ENCODE data around the gene PCDH19. TPM values are rescaled to one million over a fixed set of nuclear protein-coding genes. Genes with fewer than 3 reads are reported as not detected.

Gene PCDH19
- total RNA-seq, 2 donors from 2014 or later = 0.41 to 3.0 TPM

DNA sequence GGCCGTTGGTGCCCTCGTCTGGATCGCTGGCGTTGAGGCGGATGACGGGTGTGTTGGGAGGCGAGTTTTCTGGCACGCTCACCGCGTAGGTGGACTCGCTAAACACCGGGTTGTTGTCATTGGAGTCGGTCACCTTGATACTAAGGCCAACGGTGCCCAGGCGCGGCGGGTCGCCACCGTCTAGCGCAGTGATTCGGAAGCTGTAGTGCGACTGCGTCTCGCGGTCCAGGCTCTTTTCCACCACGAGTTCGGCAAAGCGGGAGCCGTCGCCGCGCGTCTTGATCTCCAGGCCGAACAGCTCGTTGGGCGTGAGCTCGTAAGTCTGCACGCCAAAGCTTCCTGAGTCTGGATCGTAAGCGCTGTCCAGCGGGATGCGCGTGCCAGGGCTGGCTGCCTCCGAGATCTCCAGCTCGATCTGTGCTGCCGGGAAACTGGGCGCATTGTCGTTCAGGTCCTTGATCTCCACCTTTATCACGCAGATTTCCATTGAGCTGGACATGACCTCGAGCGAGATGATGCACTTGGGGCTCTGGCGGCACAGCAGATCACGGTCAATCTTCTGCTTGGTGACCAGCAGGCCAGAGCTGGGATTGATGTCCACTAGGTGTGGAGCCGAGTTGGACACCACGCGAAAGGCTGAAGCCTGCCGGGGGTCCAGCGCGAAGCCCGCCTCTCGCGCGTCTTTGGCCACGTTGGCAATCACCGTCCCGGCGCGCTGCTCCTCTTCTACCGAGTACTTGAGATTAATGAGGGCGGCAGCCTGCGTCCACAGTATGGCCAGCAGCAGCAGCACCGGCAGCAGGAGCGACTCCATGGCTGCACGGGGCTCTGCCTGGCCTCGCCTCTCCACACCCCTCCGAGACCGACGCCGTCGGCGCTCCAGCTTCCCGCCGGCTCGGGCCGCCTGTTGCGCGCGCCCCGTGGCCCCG lies 2.0 kb downstream of the PCDH19 start:
- H3K36me3 ChIP-seq = no peaks in the 10 kb centered on the region
- DNase-seq (ENCODE audit: low spot score) = no peak
- no peak for ATAC-seq (ENCODE audit: insufficient number of reproducible peaks, low FRiP score, low read depth)

DNA sequence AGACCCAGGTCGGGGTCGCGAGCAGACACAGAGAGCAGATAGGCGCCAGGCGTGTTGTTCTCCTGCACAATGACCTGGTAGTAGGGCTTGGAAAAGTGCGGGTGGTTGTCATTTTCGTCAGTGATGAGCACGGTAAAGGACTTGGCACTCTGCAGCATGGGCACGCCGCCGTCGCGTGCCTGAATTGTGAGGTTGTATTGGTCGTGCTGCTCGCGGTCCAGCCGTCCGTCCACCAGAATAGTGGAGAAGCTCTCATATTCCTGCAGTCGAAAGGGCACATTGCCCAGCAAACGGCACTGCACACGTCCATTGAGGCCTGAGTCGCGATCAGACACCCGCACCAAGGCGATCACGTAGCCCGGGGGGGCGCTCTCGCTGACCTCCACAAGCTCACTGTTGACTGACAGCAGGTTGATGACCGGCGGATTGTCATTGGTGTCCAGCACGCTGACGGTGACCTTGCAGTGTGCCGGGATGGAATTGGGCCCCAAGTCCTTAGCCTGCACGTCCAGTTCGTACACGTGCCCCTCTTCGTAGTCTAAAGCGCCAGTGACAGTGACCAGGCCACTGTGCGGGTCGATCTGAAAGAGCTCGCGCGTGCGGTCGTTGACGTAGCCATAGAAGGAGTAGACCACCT lies 2.8 kb downstream of the PCDH19 start:
- Histone ChIP-seq H3K27ac (no peak overlapping the region), H3K9me3 (no peaks in the 10 kb centered on the region), H3K36me3 (no peaks in the 10 kb centered on the region), H3K27me3 (replicated peaks; ENCODE audit: insufficient read depth) (no peaks in the 10 kb centered on the region), H3K4me3 (no peak overlapping the region), H3K4me1 (ENCODE audit: control insufficient read depth in 1 of 2, low read depth in 2 of 2) (peaks cover 0 to 9% of the 10 kb centered on the region in 2 donors)
- no peak for DNase-seq (ENCODE audit: low spot score)
- no peak for ATAC-seq (ENCODE audit: insufficient number of reproducible peaks, low FRiP score, low read depth)
- TF ChIP-seq, protein P1, sequence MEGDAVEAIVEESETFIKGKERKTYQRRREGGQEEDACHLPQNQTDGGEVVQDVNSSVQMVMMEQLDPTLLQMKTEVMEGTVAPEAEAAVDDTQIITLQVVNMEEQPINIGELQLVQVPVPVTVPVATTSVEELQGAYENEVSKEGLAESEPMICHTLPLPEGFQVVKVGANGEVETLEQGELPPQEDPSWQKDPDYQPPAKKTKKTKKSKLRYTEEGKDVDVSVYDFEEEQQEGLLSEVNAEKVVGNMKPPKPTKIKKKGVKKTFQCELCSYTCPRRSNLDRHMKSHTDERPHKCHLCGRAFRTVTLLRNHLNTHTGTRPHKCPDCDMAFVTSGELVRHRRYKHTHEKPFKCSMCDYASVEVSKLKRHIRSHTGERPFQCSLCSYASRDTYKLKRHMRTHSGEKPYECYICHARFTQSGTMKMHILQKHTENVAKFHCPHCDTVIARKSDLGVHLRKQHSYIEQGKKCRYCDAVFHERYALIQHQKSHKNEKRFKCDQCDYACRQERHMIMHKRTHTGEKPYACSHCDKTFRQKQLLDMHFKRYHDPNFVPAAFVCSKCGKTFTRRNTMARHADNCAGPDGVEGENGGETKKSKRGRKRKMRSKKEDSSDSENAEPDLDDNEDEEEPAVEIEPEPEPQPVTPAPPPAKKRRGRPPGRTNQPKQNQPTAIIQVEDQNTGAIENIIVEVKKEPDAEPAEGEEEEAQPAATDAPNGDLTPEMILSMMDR (IDR thresholded peaks at IDR 0.05) = no peak

More for the DNA sequence above, 2.0 kb downstream of the PCDH19 start:
- TF ChIP-seq, protein P1 (IDR thresholded peaks at IDR 0.05) = no peak
- Histone ChIP-seq H3K4me1 (ENCODE audit: control insufficient read depth in 1 of 2, low read depth in 2 of 2) (peaks cover 0 to 9% of the 10 kb centered on the region in 2 donors), H3K9me3 (no peaks in the 10 kb centered on the region), H3K4me3 (no peak overlapping the region), H3K27me3 (replicated peaks; ENCODE audit: insufficient read depth) (no peaks in the 10 kb centered on the region), H3K27ac (no peak overlapping the region)

DNA sequence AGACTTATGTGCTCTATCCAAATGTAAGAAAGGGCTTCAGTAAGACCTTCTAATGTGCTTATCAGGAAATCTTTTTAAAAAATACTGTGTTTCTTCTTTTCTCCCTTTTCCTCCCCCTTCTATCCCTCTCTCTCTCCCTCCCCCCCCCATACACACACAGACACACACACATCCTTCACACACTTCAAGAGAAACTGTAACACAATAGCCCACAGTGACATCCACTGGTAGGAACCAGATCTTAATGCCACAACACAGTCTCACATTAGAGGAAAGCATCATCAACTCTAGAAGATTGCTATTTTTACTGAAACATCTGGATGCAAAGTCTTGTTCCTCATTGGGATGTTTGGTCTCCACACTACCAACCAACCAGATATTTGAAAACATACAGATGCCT lies 4.6 kb downstream of the PCDH19 start:
- no peak for ATAC-seq (ENCODE audit: insufficient number of reproducible peaks, low FRiP score, low read depth)
- no peaks in the 10 kb centered on the region for H3K27me3 ChIP-seq (replicated peaks; ENCODE audit: insufficient read depth)

DNA sequence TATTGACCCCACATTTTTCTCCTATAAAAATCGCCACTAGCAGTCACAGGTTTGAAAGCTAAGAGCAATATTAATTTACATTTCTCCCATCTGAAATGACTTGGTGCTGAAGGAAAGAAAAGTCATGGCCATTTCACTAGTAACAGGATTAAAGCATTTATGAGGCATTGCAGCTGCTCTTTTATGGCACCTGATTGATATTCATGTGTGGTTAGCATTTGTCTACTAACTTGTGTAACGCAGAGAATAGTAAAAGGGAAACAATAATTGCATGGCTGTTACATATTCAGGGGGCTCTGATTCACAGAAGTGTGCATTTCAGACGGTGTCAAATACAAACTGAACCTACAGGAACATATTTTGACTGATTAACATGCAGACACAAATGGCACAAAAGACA lies 5.2 kb downstream of the PCDH19 start:
- ATAC-seq (ENCODE audit: insufficient number of reproducible peaks, low FRiP score, low read depth) = no peak
- H3K27ac ChIP-seq = no peak overlapping the region
- TF ChIP-seq, protein P1 (IDR thresholded peaks at IDR 0.05) = no peak
- H3K36me3 ChIP-seq = no peaks in the 10 kb centered on the region
- no peaks in the 10 kb centered on the region for H3K27me3 ChIP-seq (replicated peaks; ENCODE audit: insufficient read depth)
- no peak overlapping the region for H3K4me3 ChIP-seq
- H3K4me1 ChIP-seq (ENCODE audit: control insufficient read depth in 1 of 2, low read depth in 2 of 2) = peaks cover 0 to 9% of the 10 kb centered on the region in 2 donors
- no peak for DNase-seq (ENCODE audit: low spot score)
- H3K9me3 ChIP-seq = no peaks in the 10 kb centered on the region

More for the DNA sequence above, 4.6 kb downstream of the PCDH19 start:
- Histone ChIP-seq H3K4me3 (no peak overlapping the region), H3K36me3 (no peaks in the 10 kb centered on the region), H3K4me1 (ENCODE audit: control insufficient read depth in 1 of 2, low read depth in 2 of 2) (peaks cover 0 to 9% of the 10 kb centered on the region in 2 donors), H3K27ac (no peak overlapping the region), H3K9me3 (no peaks in the 10 kb centered on the region)
- TF ChIP-seq, protein P1 (IDR thresholded peaks at IDR 0.05) = no peak
- no peak for DNase-seq (ENCODE audit: low spot score)

DNA sequence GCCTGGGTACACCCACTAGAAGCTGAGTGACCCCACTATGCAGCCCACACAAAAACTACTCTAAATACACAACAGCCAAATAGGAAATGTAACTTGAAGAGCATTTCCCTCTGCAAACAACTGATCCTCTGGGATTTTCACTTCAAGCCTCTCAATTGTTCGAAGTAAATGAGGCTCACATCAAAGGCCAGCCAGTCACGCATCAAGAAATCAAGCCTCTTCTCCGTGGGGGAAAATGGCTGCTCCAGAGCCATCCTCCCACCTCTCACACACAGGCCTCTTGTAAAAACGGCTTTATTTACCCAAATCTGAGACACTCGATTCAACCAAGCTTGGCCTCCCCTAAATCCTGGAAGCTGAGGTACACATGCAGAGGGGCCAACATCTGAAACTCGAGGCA lies 14.3 kb downstream of the PCDH19 start:
- ATAC-seq (ENCODE audit: insufficient number of reproducible peaks, low FRiP score, low read depth) (no peak), DNase-seq (ENCODE audit: low spot score) (no peak)
- H3K36me3 ChIP-seq = no peaks in the 10 kb centered on the region
- H3K9me3 ChIP-seq = no peaks in the 10 kb centered on the region
- no peak overlapping the region for H3K27ac ChIP-seq
- H3K27me3 ChIP-seq (replicated peaks; ENCODE audit: insufficient read depth) = no peaks in the 10 kb centered on the region
- no peaks in the 10 kb centered on the region for H3K4me1 ChIP-seq (ENCODE audit: control insufficient read depth in 1 of 2, low read depth in 2 of 2)
- TF ChIP-seq, protein P1 (IDR thresholded peaks at IDR 0.05) = no peak
- no peak overlapping the region for H3K4me3 ChIP-seq
